Kidney (tissue), 14 donors: ENCODE results near the gene HOXD4. TPM values are rescaled to one million over a fixed set of nuclear protein-coding genes. Genes with fewer than 3 reads are reported as not detected.
A peak's percentile ranks its signal among the peaks of the same experiment; 100 is the strongest.

Experiments
- DNase-seq, 5 donors: peaks; one replicate each; pipeline ENCODE4 v3.0.0-alpha.2; 2013 to 2020
- FAIRE-seq: peaks from 2 replicates; lab custom pipeline; 2012; peaks lifted over from hg19 to GRCh38; lab: Jason Lieb, UNC
- H3K27ac ChIP-seq, 2 donors: one replicate each; pipeline ENCODE4 v1.7.0; 2013; ENCODE audit warnings: low read depth in 2 of 2, low read length in 2 of 2, inconsistent platforms in 1 of 2
- H3K27me3 ChIP-seq: one replicate; pipeline ENCODE4 v1.7.1; 2013; ENCODE audit warnings: low read length, inconsistent platforms; ENCODE audit not compliant: control insufficient read depth, insufficient read depth
- H3K36me3 ChIP-seq, 3 donors: one replicate each; pipeline versions ENCODE4 v1.7.0 to v1.7.1; 2013; ENCODE audit warnings: low read length in 3 of 3, control low read depth in 1 of 3, inconsistent platforms in 1 of 3; ENCODE audit not compliant: insufficient read depth in 3 of 3, control insufficient read depth in 2 of 3
- H3K4me1 ChIP-seq, 3 donors: one replicate each; pipeline versions ENCODE4 v1.7.0 to v1.7.1; 2013; ENCODE audit warnings: low read length in 3 of 3, inconsistent platforms in 1 of 3, low read depth in 1 of 3; ENCODE audit not compliant: control insufficient read depth in 2 of 3, insufficient read depth in 2 of 3
- H3K4me3 ChIP-seq, 3 donors: one replicate each; pipeline versions ENCODE4 v1.7.0 to v1.8.1; 2013; ENCODE audit warnings: low read length in 3 of 3, control low read depth in 1 of 3, inconsistent platforms in 1 of 3
- H3K9ac ChIP-seq, 3 donors: one replicate each; pipeline versions ENCODE4 v1.7.0 to v1.7.1; 2013; ENCODE audit warnings: low read length in 3 of 3, control low read depth in 1 of 3, inconsistent platforms in 1 of 3
- H3K9me3 ChIP-seq, 3 donors: one replicate each; pipeline versions ENCODE4 v1.7.0 to v1.7.1; 2013; ENCODE audit warnings: low read length in 3 of 3, control low read depth in 1 of 3, inconsistent platforms in 1 of 3; ENCODE audit not compliant: control insufficient read depth in 2 of 3, insufficient read depth in 1 of 3
- intact Hi-C: fragments of 100-400 bp; cut with DNase I; formaldehyde crosslinking; loops from one replicate; pipeline ENCODE4 v1.11.1; 2022
- microRNA-seq: library from miRNA; unstranded; fragments of <30 nt; microRNA quantifications from one replicate; pipeline ENCODE4 v1.2.0, GENCODE V29; 2020
- polyA plus RNA-seq: library from polyadenylated mRNA; stranded (reverse); fragments of 350-450 nt; fragmentation: Illumina TruSeq; extraction: RNeasy Lipid Tissue Mini Kit (QIAGEN cat#74804); gene quantifications from one replicate; pipeline ENCODE4 v1.2.3, GENCODE V29; 2014; ENCODE audit warnings: low read depth, low replicate concordance; ENCODE audit not compliant: insufficient read depth
- total RNA-seq: library from RNA; stranded (reverse); fragmentation: NEBNext Ultra II Directional; extraction: Animal tissue kit (Norgen Biotek cat#: 25700); gene quantifications from one replicate; pipeline ENCODE4 v1.2.1, GENCODE V29; 2021
- TF ChIP-seq, protein P1 (sequence below): IDR thresholded peaks from 3 replicates; pipeline ENCODE4 v1.5.1; 2012; ENCODE audit warnings: mild to moderate bottlenecking, moderate library complexity, borderline replicate concordance; ENCODE audit not compliant: insufficient read depth; ENCODE audit errors: extremely low read depth
- donor health status: control.
- donor health status: control.
- donor health status: control.
- donor health status: control.
- donor health status: control.
- donor health status: DM: yes; HTN: yes; CAD: no.
- donor health status: Normal renal cell carcinoma (clear cell type).

Gene HOXD4
- total and polyA plus RNA-seq, 2 donors from 2014 or later: 12.1 to 27.8 TPM

DNA sequence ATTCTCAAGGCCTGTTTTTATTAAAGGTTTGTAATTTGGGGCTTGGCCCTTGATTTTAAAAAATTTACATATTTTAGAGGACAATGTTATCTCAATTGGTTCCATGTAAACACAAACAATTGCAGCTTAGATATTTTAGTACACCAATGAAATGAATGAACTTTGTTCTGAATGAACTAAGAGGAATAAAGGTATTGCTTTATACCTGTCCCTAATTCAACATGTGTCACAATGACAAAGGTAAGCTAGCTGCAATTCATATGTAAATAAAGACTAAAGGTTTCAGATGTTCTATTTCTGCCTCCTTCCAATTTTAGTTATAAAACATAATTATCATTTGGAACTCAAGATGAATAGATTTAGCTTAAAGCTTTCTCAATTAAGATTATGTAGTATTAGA is 48.6 kb downstream of the HOXD4 start:
- no peaks in the 10 kb centered on the region for H3K36me3 ChIP-seq
- H3K27ac ChIP-seq: no peak overlapping the region
- TF ChIP-seq, protein P1, sequence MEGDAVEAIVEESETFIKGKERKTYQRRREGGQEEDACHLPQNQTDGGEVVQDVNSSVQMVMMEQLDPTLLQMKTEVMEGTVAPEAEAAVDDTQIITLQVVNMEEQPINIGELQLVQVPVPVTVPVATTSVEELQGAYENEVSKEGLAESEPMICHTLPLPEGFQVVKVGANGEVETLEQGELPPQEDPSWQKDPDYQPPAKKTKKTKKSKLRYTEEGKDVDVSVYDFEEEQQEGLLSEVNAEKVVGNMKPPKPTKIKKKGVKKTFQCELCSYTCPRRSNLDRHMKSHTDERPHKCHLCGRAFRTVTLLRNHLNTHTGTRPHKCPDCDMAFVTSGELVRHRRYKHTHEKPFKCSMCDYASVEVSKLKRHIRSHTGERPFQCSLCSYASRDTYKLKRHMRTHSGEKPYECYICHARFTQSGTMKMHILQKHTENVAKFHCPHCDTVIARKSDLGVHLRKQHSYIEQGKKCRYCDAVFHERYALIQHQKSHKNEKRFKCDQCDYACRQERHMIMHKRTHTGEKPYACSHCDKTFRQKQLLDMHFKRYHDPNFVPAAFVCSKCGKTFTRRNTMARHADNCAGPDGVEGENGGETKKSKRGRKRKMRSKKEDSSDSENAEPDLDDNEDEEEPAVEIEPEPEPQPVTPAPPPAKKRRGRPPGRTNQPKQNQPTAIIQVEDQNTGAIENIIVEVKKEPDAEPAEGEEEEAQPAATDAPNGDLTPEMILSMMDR: no peak
- no peak overlapping the region for H3K9ac ChIP-seq
- H3K27me3 ChIP-seq: no peaks in the 10 kb centered on the region
- H3K4me1 ChIP-seq: no peaks in the 10 kb centered on the region
- no peaks in the 10 kb centered on the region for H3K9me3 ChIP-seq
- H3K4me3 ChIP-seq: no peak overlapping the region
- intact Hi-C loops: no loop called here
- FAIRE-seq (no peak), DNase-seq (no peak)

DNA sequence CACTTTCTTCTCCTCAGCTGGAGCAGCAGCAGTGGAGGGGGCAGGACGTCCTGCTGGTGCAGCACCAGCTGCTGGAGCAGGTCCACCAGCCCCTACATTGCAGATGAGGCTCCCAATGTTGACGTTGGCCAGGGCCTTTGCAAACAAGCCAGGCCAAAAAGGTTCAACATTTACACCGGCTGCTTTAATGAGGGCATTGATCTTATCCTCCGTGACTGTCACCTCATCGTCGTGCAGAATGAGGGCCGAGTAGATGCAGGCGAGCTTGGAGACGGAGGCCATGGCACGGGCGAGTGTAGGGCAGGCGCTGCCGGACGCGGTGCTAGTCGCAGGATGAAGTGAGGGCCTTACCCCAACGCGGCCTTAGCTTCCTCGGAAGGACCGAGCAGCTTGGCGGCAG is 49.6 kb downstream of the HOXD4 start:
- TF ChIP-seq, protein P1: no peak
- FAIRE-seq: no peak
- Histone ChIP-seq H3K4me3 (no peak overlapping the region), H3K27me3 (no peaks in the 10 kb centered on the region), H3K27ac (no peak overlapping the region), H3K9ac (no peak overlapping the region), H3K36me3 (no peaks in the 10 kb centered on the region), H3K9me3 (no peaks in the 10 kb centered on the region), H3K4me1 (no peaks in the 10 kb centered on the region)
- intact Hi-C loops: no loop called here
- DNase-seq: no peak

DNA sequence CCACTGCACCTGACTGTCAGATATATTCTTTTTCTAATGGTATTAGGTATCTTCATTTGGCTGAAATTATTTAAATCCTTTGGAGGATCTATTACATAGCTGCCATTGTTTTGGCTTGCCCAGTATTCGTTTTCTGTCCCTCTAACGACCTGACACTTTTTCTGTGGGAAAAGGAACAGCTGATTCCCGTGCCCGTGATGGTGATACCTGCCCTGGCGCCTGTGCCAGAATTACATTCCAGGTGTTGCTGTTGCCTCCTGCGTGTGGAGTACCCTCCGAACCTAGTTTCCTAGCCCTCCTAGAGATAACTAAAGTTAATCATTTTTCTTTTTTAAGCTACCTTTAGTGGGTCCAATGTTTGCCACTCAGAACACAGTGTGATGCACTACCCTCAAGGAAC is 51.1 kb downstream of the HOXD4 start:
- no peaks in the 10 kb centered on the region for H3K4me1 ChIP-seq
- FAIRE-seq (no peak), DNase-seq (no peak)
- TF ChIP-seq, protein P1: no peak
- H3K27me3 ChIP-seq: no peaks in the 10 kb centered on the region
- no peaks in the 10 kb centered on the region for H3K36me3 ChIP-seq
- no peak overlapping the region for H3K4me3 ChIP-seq
- no peaks in the 10 kb centered on the region for H3K9me3 ChIP-seq
- intact Hi-C loops: no loop called here
- no peak overlapping the region for H3K9ac ChIP-seq
- H3K27ac ChIP-seq: no peak overlapping the region

Small RNA genes lying within 50 kb of the gene (microRNA-seq; reads per million reads assigned to microRNA genes)
- 45,537 reads per million, percentile 98 among the genes with 10 or more reads in this experiment for gene MIR10B

Other genes with a start within 250 kb of the HOXD4 start
- 29.0 TPM for gene LNPK, start 149.3 kb upstream of the HOXD4 start, total RNA-seq
- 5.1 TPM for gene LNPK, start 149.3 kb upstream of the HOXD4 start, polyA plus RNA-seq
- not detected for gene EVX2, start 67.6 kb upstream of the HOXD4 start, total RNA-seq
- not detected for gene EVX2, start 67.6 kb upstream of the HOXD4 start, polyA plus RNA-seq
- gene HOXD13, start 58.8 kb upstream of the HOXD4 start, total RNA-seq: not detected
- gene HOXD13, start 58.8 kb upstream of the HOXD4 start, polyA plus RNA-seq: not detected
- not detected for gene HOXD12, start 51.8 kb upstream of the HOXD4 start, total RNA-seq
- gene HOXD12, start 51.8 kb upstream of the HOXD4 start, polyA plus RNA-seq: not detected
- 15.9 TPM for gene HOXD11, start 44.3 kb upstream of the HOXD4 start, total RNA-seq
- gene HOXD11, start 44.3 kb upstream of the HOXD4 start, polyA plus RNA-seq: 5.8 TPM
- gene HOXD10, start 34.8 kb upstream of the HOXD4 start, total RNA-seq: 35.4 TPM
- 28.2 TPM for gene HOXD10, start 34.8 kb upstream of the HOXD4 start, polyA plus RNA-seq
- 36.5 TPM for gene HOXD9, start 28.8 kb upstream of the HOXD4 start, total RNA-seq
- gene HOXD9, start 28.8 kb upstream of the HOXD4 start, polyA plus RNA-seq: 36.4 TPM
- gene HOXD8, start 21.8 kb upstream of the HOXD4 start, total RNA-seq: 76.5 TPM
- gene HOXD8, start 21.8 kb upstream of the HOXD4 start, polyA plus RNA-seq: 122 TPM
- gene HOXD3, start 5.8 kb downstream of the HOXD4 start, total RNA-seq: 29.3 TPM
- gene HOXD3, start 5.8 kb downstream of the HOXD4 start, polyA plus RNA-seq: 16.9 TPM
- 11.3 TPM for gene HOXD1, start 37.1 kb downstream of the HOXD4 start, total RNA-seq
- gene HOXD1, start 37.1 kb downstream of the HOXD4 start, polyA plus RNA-seq: 4.3 TPM
- 23.6 TPM for gene MTX2, start 117.9 kb downstream of the HOXD4 start, total RNA-seq
- 120 TPM for gene MTX2, start 117.9 kb downstream of the HOXD4 start, polyA plus RNA-seq